ENCODE results near the gene FAM240A. TPM values are rescaled to one million over a fixed set of nuclear protein-coding genes. Genes with fewer than 3 reads are reported as not detected.

Gene FAM240A
- total and polyA plus RNA-seq, 7 donors: 0.01 to 0.96 (median 0.09) TPM; not detected in 3

DNA sequence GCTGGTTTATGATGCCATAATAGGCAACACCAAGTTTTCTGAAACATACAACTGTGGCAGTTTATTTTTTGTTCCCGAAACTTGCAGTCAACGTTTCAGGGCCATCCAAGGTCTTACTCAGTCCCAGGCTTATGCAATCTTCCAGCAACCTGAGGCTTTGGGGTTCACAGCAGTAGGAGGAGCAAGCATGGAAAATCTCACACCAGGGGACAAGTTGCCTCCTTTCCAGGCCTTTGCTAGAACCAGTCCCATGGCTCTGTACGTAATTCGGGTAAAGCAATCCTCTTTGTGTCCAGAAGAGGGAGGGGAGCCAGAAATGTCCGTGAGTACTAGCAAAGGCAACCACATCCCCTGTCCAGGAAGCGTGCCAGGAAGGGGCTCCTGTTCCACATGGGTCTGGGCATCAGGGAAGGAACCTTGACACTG is 4.7 kb upstream of the FAM240A start:
- no peaks in the 10 kb centered on the region for H3K9me3 ChIP-seq
- DNase-seq: peak; percentile 17 to 57
- no peak overlapping the region for H3K27ac ChIP-seq
- TF ChIP-seq, protein P1, sequence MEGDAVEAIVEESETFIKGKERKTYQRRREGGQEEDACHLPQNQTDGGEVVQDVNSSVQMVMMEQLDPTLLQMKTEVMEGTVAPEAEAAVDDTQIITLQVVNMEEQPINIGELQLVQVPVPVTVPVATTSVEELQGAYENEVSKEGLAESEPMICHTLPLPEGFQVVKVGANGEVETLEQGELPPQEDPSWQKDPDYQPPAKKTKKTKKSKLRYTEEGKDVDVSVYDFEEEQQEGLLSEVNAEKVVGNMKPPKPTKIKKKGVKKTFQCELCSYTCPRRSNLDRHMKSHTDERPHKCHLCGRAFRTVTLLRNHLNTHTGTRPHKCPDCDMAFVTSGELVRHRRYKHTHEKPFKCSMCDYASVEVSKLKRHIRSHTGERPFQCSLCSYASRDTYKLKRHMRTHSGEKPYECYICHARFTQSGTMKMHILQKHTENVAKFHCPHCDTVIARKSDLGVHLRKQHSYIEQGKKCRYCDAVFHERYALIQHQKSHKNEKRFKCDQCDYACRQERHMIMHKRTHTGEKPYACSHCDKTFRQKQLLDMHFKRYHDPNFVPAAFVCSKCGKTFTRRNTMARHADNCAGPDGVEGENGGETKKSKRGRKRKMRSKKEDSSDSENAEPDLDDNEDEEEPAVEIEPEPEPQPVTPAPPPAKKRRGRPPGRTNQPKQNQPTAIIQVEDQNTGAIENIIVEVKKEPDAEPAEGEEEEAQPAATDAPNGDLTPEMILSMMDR (IDR thresholded peaks at IDR 0.05): no peak
- intact Hi-C loops (cut with DNase I): no loop called here
- ATAC-seq: peak in 2 of 4 donors; percentile 23 to 24
- H3K27me3 ChIP-seq (ENCODE audit: insufficient read depth in 3 of 3, low read length in 2 of 3): no peaks in the 10 kb centered on the region
- H3K4me3 ChIP-seq: no peak overlapping the region
- H3K36me3 ChIP-seq (ENCODE audit: insufficient read depth in 1 of 2, low read depth in 1 of 2): no peaks in the 10 kb centered on the region
- 43 to 64% (median 55%) methylated on average over 6 of the region's 6 CpGs for WGBS, 3 donors
- H3K4me1 ChIP-seq: peaks cover 20% of the 10 kb centered on the region

DNA sequence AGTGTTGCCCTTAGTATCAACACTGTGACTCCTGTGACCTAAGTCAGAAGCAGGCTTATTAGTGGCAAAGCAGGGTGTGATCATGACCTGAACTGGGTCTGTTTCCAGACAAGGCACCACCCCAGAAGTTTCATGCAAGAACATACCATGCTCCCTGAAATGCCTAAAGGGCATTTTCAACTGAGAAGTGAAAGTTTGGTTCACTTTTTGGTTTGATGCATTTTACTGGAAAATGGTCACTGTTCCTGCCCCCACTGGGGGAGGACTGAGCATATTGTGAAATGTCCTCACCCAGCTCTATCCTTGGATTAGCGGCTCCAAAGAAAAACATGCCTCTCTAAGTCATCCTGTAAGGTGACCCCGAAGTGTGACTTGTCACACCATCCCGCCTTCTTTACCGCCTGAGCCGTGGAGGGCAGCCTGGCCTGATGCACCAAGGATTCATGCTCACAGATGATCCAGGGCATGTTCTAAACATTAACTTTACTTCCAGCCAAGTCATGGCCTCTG is 3.1 kb upstream of the FAM240A start:
- H3K27ac ChIP-seq: peak overlapping the region; percentile 16
- no peaks in the 10 kb centered on the region for H3K36me3 ChIP-seq (ENCODE audit: insufficient read depth in 1 of 2, low read depth in 1 of 2)
- no peak overlapping the region for H3K4me3 ChIP-seq
- no peaks in the 10 kb centered on the region for H3K9me3 ChIP-seq
- 36 to 49% (median 42%) methylated on average over 5 of the region's 5 CpGs for WGBS, 3 donors
- TF ChIP-seq, protein P1 (IDR thresholded peaks at IDR 0.05): no peak
- intact Hi-C loops (cut with DNase I): no loop called here
- peaks cover 20% of the 10 kb centered on the region for H3K4me1 ChIP-seq
- DNase-seq: peak in 1 of 2 donors; percentile 63
- ATAC-seq: peak; percentile 46 to 88 (median 64)
- H3K27me3 ChIP-seq (ENCODE audit: insufficient read depth in 3 of 3, low read length in 2 of 3): no peaks in the 10 kb centered on the region

DNA sequence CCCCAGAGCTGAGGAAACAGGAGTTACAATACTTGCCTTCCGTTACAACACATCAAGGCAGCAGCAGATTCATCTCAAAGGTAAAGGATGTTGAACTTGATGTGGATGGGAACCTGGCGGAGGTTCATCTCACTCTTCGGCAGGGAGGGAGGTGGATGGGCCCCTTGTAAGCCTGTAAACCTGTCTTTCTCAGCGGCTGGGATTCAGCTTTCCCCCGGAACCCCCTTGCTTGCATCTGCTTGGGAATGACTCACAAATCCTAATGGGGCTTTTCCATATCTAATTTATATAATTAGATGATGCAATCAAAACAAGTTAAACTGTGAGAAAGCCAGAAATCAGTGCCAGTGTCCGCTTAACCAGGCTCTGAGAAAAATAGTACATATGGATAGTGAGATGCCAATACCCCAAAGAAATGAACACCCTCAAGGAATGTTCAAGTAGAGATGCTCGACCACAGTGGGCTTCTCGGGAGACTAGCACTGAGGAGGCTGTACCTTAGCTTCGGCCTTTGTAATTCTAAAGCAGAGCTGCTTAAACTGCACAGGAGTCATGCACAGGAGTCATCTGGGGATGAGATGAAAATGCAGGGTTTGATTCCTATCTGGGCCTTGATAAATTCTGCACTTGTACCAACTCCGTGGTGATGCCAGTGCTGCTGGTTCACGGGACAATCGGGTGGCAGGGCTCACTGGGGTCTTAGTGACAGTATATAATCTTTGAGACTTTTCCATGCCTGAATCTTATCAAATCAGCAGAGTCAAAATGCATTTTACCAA is 2.2 kb upstream of the FAM240A start:
- intact Hi-C loops (cut with DNase I): no loop called here
- no peak for ATAC-seq
- WGBS, 3 donors: 73 to 81% (median 77%) methylated on average over 12 of the region's 12 CpGs
- no peak for DNase-seq
- no peaks in the 10 kb centered on the region for H3K27me3 ChIP-seq (ENCODE audit: insufficient read depth in 3 of 3, low read length in 2 of 3)
- H3K4me3 ChIP-seq: no peak overlapping the region
- H3K4me1 ChIP-seq: peaks cover 20% of the 10 kb centered on the region
- TF ChIP-seq, protein P1 (IDR thresholded peaks at IDR 0.05): no peak
- H3K9me3 ChIP-seq: no peaks in the 10 kb centered on the region
- no peaks in the 10 kb centered on the region for H3K36me3 ChIP-seq (ENCODE audit: insufficient read depth in 1 of 2, low read depth in 1 of 2)
- no peak overlapping the region for H3K27ac ChIP-seq

DNA sequence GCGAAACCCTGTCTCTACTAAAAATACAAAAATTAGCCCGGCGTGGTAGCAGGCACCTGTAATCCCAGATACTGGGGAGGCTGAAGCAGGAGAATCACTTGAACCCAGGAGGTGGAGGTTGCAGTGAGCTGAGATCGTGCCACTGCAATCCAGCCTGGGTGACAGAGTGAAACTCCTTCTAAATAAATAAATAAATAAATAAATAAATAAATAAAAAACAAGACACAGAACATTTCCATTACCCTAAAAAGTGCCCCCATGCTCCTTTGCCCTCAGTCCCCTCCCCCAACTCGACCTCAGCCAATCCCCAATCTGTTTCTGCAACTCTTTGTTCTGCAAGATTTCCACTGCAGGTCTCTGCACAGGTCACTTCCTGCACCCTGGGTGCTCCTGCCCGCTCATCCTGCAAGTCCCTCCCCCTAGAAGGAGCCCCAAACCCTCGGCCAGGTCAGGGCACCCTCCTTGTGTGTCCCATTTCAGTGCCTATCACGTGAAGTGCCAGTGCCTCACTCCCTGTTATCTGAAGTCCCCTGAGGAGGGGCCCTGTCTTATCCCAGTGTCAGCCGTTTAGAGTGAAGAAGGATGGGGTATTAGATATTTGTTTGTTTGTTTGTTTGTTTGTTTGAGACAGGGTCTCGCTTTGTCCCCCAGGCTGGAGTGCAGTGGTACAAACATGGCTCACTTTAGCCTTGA is 1.1 kb downstream of the FAM240A start:
- H3K27ac ChIP-seq: no peak overlapping the region
- WGBS, 3 donors: 88 to 90% (median 90%) methylated on average over 10 of the region's 10 CpGs
- H3K27me3 ChIP-seq (ENCODE audit: insufficient read depth in 3 of 3, low read length in 2 of 3): no peaks in the 10 kb centered on the region
- H3K36me3 ChIP-seq (ENCODE audit: insufficient read depth in 1 of 2, low read depth in 1 of 2): no peaks in the 10 kb centered on the region
- ATAC-seq (no peak), DNase-seq (no peak)
- intact Hi-C loops (cut with DNase I): no loop called here
- H3K4me1 ChIP-seq: peaks cover 20% of the 10 kb centered on the region
- TF ChIP-seq, protein P1 (IDR thresholded peaks at IDR 0.05): no peak
- H3K9me3 ChIP-seq: no peaks in the 10 kb centered on the region
- H3K4me3 ChIP-seq: no peak overlapping the region
